ENCODE measurements around the gene MAP2K7.
"Not testable (repeated sequence)": the region's sequence is repeated elsewhere in the genome, so short reads cannot be mapped to it uniquely, and the experiment has no call there.

MAP2K7 gene

GRCh38 chr19:7927605-7928333 lies 24.1 kb downstream of the MAP2K7 start:
- H3K36me3 ChIP-seq (replicated peaks): peaks cover 28% of the 10 kb centered on the region
- H3K9me3 ChIP-seq: no peaks in the 10 kb centered on the region
- in situ Hi-C loops (cut with MboI; ENCODE audit: low sequenced_read_pairs): no loop called here
- H3K4me1 ChIP-seq: peaks cover 9% of the 10 kb centered on the region
- DNase-seq (ENCODE audit: low spot score in 2 of 2): peak in 1 of 2 experiments; percentile 12
- no peaks in the 10 kb centered on the region for H3K27me3 ChIP-seq (ENCODE audit: low read depth)
- no peak overlapping the region for H3K4me3 ChIP-seq

GRCh38 chr19:7928334-7928706 lies 24.6 kb downstream of the MAP2K7 start:
- peaks cover 34% of the 10 kb centered on the region for H3K36me3 ChIP-seq (replicated peaks)

GRCh38 chr19:7928741-7929701 lies 25.3 kb downstream of the MAP2K7 start:
- no peak overlapping the region for H3K4me3 ChIP-seq
- peaks cover 9% of the 10 kb centered on the region for H3K4me1 ChIP-seq
- H3K9me3 ChIP-seq: no peaks in the 10 kb centered on the region
- peaks cover 41% of the 10 kb centered on the region for H3K36me3 ChIP-seq (replicated peaks)
- H3K27me3 ChIP-seq (ENCODE audit: low read depth): no peaks in the 10 kb centered on the region
- DNase-seq (ENCODE audit: low spot score in 2 of 2): peak; percentile 21 to 84
- in situ Hi-C loops (cut with MboI; ENCODE audit: low sequenced_read_pairs): no loop called here

More at GRCh38 chr19:7928334-7928706, 24.6 kb downstream of the MAP2K7 start:
- Histone ChIP-seq H3K27me3 (ENCODE audit: low read depth) (no peaks in the 10 kb centered on the region), H3K9me3 (no peaks in the 10 kb centered on the region), H3K4me3 (no peak overlapping the region), H3K4me1 (peaks cover 9% of the 10 kb centered on the region)
- in situ Hi-C loops (cut with MboI; ENCODE audit: low sequenced_read_pairs): no loop called here
- DNase-seq (ENCODE audit: low spot score in 2 of 2): no peak

GRCh38 chr19:7930030-7930429 lies 26.4 kb downstream of the MAP2K7 start:
- H3K4me3 ChIP-seq; in situ Hi-C loops (cut with MboI; ENCODE audit: low sequenced_read_pairs): not testable (repeated sequence)
- H3K36me3 ChIP-seq (replicated peaks): peaks cover 51% of the 10 kb centered on the region

GRCh38 chr19:7930765-7931164 lies 27.1 kb downstream of the MAP2K7 start:
- no peak for DNase-seq (ENCODE audit: low spot score in 2 of 2)
- no peaks in the 10 kb centered on the region for H3K27me3 ChIP-seq (ENCODE audit: low read depth)
- no peaks in the 10 kb centered on the region for H3K9me3 ChIP-seq
- H3K4me1 ChIP-seq: peaks cover 9% of the 10 kb centered on the region
- peaks cover 58% of the 10 kb centered on the region for H3K36me3 ChIP-seq (replicated peaks)
- in situ Hi-C loops (cut with MboI; ENCODE audit: low sequenced_read_pairs): no loop called here
- no peak overlapping the region for H3K4me3 ChIP-seq

More at GRCh38 chr19:7930030-7930429, 26.4 kb downstream of the MAP2K7 start:
- not testable (repeated sequence) for H3K4me1 ChIP-seq; H3K9me3 ChIP-seq; H3K27me3 ChIP-seq (ENCODE audit: low read depth); DNase-seq (ENCODE audit: low spot score in 2 of 2)

- in situ Hi-C loops (cut with MboI; ENCODE audit: low sequenced_read_pairs): no loop called here
- no peaks in the 10 kb centered on the region for H3K27me3 ChIP-seq (ENCODE audit: low read depth)
- no peaks in the 10 kb centered on the region for H3K9me3 ChIP-seq
- no peak for DNase-seq (ENCODE audit: low spot score in 2 of 2)
- peaks cover 6% of the 10 kb centered on the region for H3K4me1 ChIP-seq
- H3K36me3 ChIP-seq (replicated peaks): peaks cover 64% of the 10 kb centered on the region
- no peak overlapping the region for H3K4me3 ChIP-seq
Observed at GRCh38 chr19:7931221-7932061, 27.8 kb downstream of the MAP2K7 start.

GRCh38 chr19:7932276-7932929 lies 28.7 kb downstream of the MAP2K7 start:
- Histone ChIP-seq H3K27me3 (ENCODE audit: low read depth) (no peaks in the 10 kb centered on the region), H3K4me1 (peaks cover 3% of the 10 kb centered on the region), H3K36me3 (replicated peaks) (peaks cover 69% of the 10 kb centered on the region), H3K9me3 (no peaks in the 10 kb centered on the region), H3K4me3 (no peak overlapping the region)
- DNase-seq (ENCODE audit: low spot score in 2 of 2): no peak
- in situ Hi-C loops (cut with MboI; ENCODE audit: low sequenced_read_pairs): no loop called here

GRCh38 chr19:7932930-7933300 lies 29.2 kb downstream of the MAP2K7 start:
- H3K4me3 ChIP-seq: no peak overlapping the region
- DNase-seq (ENCODE audit: low spot score in 2 of 2): no peak
- peaks cover 74% of the 10 kb centered on the region for H3K36me3 ChIP-seq (replicated peaks)
- no peaks in the 10 kb centered on the region for H3K27me3 ChIP-seq (ENCODE audit: low read depth)
- in situ Hi-C loops (cut with MboI; ENCODE audit: low sequenced_read_pairs): no loop called here
- no peaks in the 10 kb centered on the region for H3K9me3 ChIP-seq
- H3K4me1 ChIP-seq: peaks cover 3% of the 10 kb centered on the region

GRCh38 chr19:7933411-7933810 lies 29.7 kb downstream of the MAP2K7 start:
- H3K9me3 ChIP-seq: no peaks in the 10 kb centered on the region
- peaks cover 79% of the 10 kb centered on the region for H3K36me3 ChIP-seq (replicated peaks)
- no peak for DNase-seq (ENCODE audit: low spot score in 2 of 2)
- H3K4me1 ChIP-seq: peaks cover 3% of the 10 kb centered on the region
- no peak overlapping the region for H3K4me3 ChIP-seq
- no peaks in the 10 kb centered on the region for H3K27me3 ChIP-seq (ENCODE audit: low read depth)
- in situ Hi-C loops (cut with MboI; ENCODE audit: low sequenced_read_pairs): no loop called here

- no peak for DNase-seq (ENCODE audit: low spot score in 2 of 2)
- in situ Hi-C loops (cut with MboI; ENCODE audit: low sequenced_read_pairs): no loop called here
- Histone ChIP-seq H3K4me1 (peaks cover under 1% of the 10 kb centered on the region), H3K4me3 (no peak overlapping the region), H3K9me3 (no peaks in the 10 kb centered on the region), H3K27me3 (ENCODE audit: low read depth) (no peaks in the 10 kb centered on the region), H3K36me3 (replicated peaks) (peaks cover 85% of the 10 kb centered on the region)
Observed at GRCh38 chr19:7933828-7934725, 30.4 kb downstream of the MAP2K7 start.

- DNase-seq (ENCODE audit: low spot score in 2 of 2): no peak
- in situ Hi-C loops (cut with MboI; ENCODE audit: low sequenced_read_pairs): no loop called here
- H3K9me3 ChIP-seq: no peaks in the 10 kb centered on the region
- no peaks in the 10 kb centered on the region for H3K4me1 ChIP-seq
- H3K36me3 ChIP-seq (replicated peaks): peaks cover 90% of the 10 kb centered on the region
- no peaks in the 10 kb centered on the region for H3K27me3 ChIP-seq (ENCODE audit: low read depth)
- H3K4me3 ChIP-seq: no peak overlapping the region
Observed at GRCh38 chr19:7934766-7935165, 31.1 kb downstream of the MAP2K7 start.

- in situ Hi-C loops (cut with MboI; ENCODE audit: low sequenced_read_pairs): loop anchor here (10.0 kb wide), 1 partner anchor 314 kb away; no protein-coding TSS in a partner anchor
- no peak for DNase-seq (ENCODE audit: low spot score in 2 of 2)
- H3K27me3 ChIP-seq (ENCODE audit: low read depth): no peaks in the 10 kb centered on the region
- peaks cover 59% of the 10 kb centered on the region for H3K36me3 ChIP-seq (replicated peaks)
- no peak overlapping the region for H3K4me3 ChIP-seq
- H3K9me3 ChIP-seq: no peaks in the 10 kb centered on the region
- peaks cover 8% of the 10 kb centered on the region for H3K4me1 ChIP-seq
Observed at GRCh38 chr19:7940841-7941240, 37.2 kb downstream of the MAP2K7 start.

All from HAP-1 (cell line).